C4-2B (cell line): ENCODE measurements around the gene TMEM263.

Experiments used
- CTCF ChIP-seq: fragments of 450-650 bp; conservative IDR thresholded peaks from 2 replicates; pipeline ENCODE4 v1.5.1; 2017; ENCODE audit warnings: mild to moderate bottlenecking
- ZFX ChIP-seq: fragments of 450-650 bp; IDR thresholded peaks from 2 replicates; pipeline ENCODE4 v1.6.1; 2017

- TF ChIP-seq CTCF (no peak), ZFX (no peak)
Measured at GRCh38 chr12:106954462-106955376, 988 bp upstream of the TMEM263 start.
